ENCODE data around the gene SWAP70. TPM values are rescaled to one million over a fixed set of nuclear protein-coding genes. Genes with fewer than 3 reads are reported as not detected.

The SWAP70 gene
- total RNA-seq, 4 donors from 2014 or later: 29.7 to 53.6 (median 38.8) TPM

- intact Hi-C loops (cut with DNase I): no loop called here
- Histone ChIP-seq H3K27me3 (no peaks in the 10 kb centered on the region), H3K4me1 (peaks cover 5 to 9% of the 10 kb centered on the region in 2 donors), H3K36me3 (peaks cover 0 to 19% of the 10 kb centered on the region in 2 donors), H3K9me3 (no peaks in the 10 kb centered on the region), H3K4me3 (replicated peaks in 1 of 3) (no peak overlapping the region), H3K27ac (no peak overlapping the region)
- TF ChIP-seq POLR2A (IDR thresholded peaks at IDR 0.05): no peak
- TF ChIP-seq CTCF (IDR thresholded peaks at IDR 0.05): no peak
- WGBS, 2 donors: 88 to 90% methylated on average over 5 of the region's 5 CpGs
- no peak for DNase-seq
Measured at GRCh38 chr11:9777525-9777924, 113.6 kb downstream of the SWAP70 start.

- intact Hi-C loops (cut with DNase I): no loop called here
- Histone ChIP-seq H3K4me3 (replicated peaks in 1 of 3) (no peak overlapping the region), H3K27me3 (no peaks in the 10 kb centered on the region), H3K9me3 (no peaks in the 10 kb centered on the region), H3K36me3 (peaks cover 7 to 24% of the 10 kb centered on the region in 2 donors), H3K4me1 (no peaks in the 10 kb centered on the region), H3K27ac (no peak overlapping the region)
- 53 to 62% methylated on average over 4 of the region's 4 CpGs for WGBS, 2 donors
- TF ChIP-seq CTCF (IDR thresholded peaks at IDR 0.05): no peak
- TF ChIP-seq POLR2A (IDR thresholded peaks at IDR 0.05): no peak
- DNase-seq: no peak
Measured at GRCh38 chr11:9780929-9781328, 117.1 kb downstream of the SWAP70 start.

GRCh38 chr11:9783986-9784385 is 120.1 kb downstream of the SWAP70 start:
- no peak overlapping the region for H3K4me3 ChIP-seq (replicated peaks in 1 of 3)
- no peaks in the 10 kb centered on the region for H3K9me3 ChIP-seq
- intact Hi-C loops (cut with DNase I): no loop called here
- H3K36me3 ChIP-seq: peaks cover 11 to 23% of the 10 kb centered on the region in 2 donors
- H3K27ac ChIP-seq: no peak overlapping the region
- TF ChIP-seq POLR2A (IDR thresholded peaks at IDR 0.05) (no peak), CTCF (IDR thresholded peaks at IDR 0.05) (no peak)
- H3K4me1 ChIP-seq: peaks cover 10 to 14% of the 10 kb centered on the region in 2 donors
- no peaks in the 10 kb centered on the region for H3K27me3 ChIP-seq
- no peak for DNase-seq
- WGBS, 2 donors: 79 to 95% methylated on average over 2 of the region's 2 CpGs

- 85 to 87% methylated on average over 6 of the region's 6 CpGs for WGBS, 2 donors
- H3K4me3 ChIP-seq (replicated peaks in 1 of 3): no peak overlapping the region
- peaks cover 10 to 14% of the 10 kb centered on the region in 2 donors for H3K4me1 ChIP-seq
- no peak for DNase-seq
- TF ChIP-seq POLR2A (IDR thresholded peaks at IDR 0.05) (no peak), CTCF (IDR thresholded peaks at IDR 0.05) (no peak)
- H3K9me3 ChIP-seq: no peaks in the 10 kb centered on the region
- intact Hi-C loops (cut with DNase I): no loop called here
- no peaks in the 10 kb centered on the region for H3K27me3 ChIP-seq
- no peak overlapping the region for H3K27ac ChIP-seq
- peaks cover 11 to 15% of the 10 kb centered on the region in 2 donors for H3K36me3 ChIP-seq
Measured at GRCh38 chr11:9784602-9785315, 120.9 kb downstream of the SWAP70 start.

GRCh38 chr11:9787260-9787659 is 123.4 kb downstream of the SWAP70 start:
- H3K4me1 ChIP-seq: peaks cover 10 to 14% of the 10 kb centered on the region in 2 donors
- H3K27me3 ChIP-seq: no peaks in the 10 kb centered on the region
- TF ChIP-seq CTCF (IDR thresholded peaks at IDR 0.05) (no peak), POLR2A (IDR thresholded peaks at IDR 0.05) (no peak)
- no peak overlapping the region for H3K4me3 ChIP-seq (replicated peaks in 1 of 3)
- H3K27ac ChIP-seq: peak overlapping the region; percentile 7 to 50 (median 24)
- H3K9me3 ChIP-seq: no peaks in the 10 kb centered on the region
- WGBS, 2 donors: 48 to 54% methylated on average over 5 of the region's 5 CpGs
- intact Hi-C loops (cut with DNase I): no loop called here
- peaks cover 5 to 11% of the 10 kb centered on the region in 2 donors for H3K36me3 ChIP-seq
- peak; percentile 79 to 86 for DNase-seq
